Uterus (tissue), 4 donors: ENCODE measurements around the gene ACOT11. TPM values are rescaled to one million over a fixed set of nuclear protein-coding genes. Genes with fewer than 3 reads are reported as not detected.
A peak's percentile ranks its signal among the peaks of the same experiment; 100 is the strongest.

Experiments used
- DNase-seq, 2 donors: peaks; one replicate each; pipeline ENCODE4 v3.0.0-alpha.2; 2019 to 2020
- H3K27ac ChIP-seq, 2 donors: fragments of 200-600 bp; sonication (generic); 1 replicate in 1 of 2; 2 replicates in 1 of 2; pipeline ENCODE4 v1.5.1; 2016 to 2018
- H3K27me3 ChIP-seq, 2 donors: fragments of 200-600 bp; sonication (generic); one replicate each; pipeline ENCODE4 v1.5.1; 2018 to 2019; ENCODE audit warnings: control low read depth in 1 of 2
- H3K36me3 ChIP-seq, 2 donors: fragments of 200-600 bp; sonication (generic); one replicate each; pipeline ENCODE4 v1.5.1; 2019; ENCODE audit warnings: control low read depth in 1 of 2
- H3K4me1 ChIP-seq, 2 donors: fragments of 200-600 bp; sonication (generic); one replicate each; pipeline ENCODE4 v1.5.1; 2018 to 2019; ENCODE audit warnings: control low read depth in 1 of 2
- H3K4me3 ChIP-seq, 2 donors: fragments of 200-600 bp; sonication (generic); 1 replicate in 1 of 2; 2 replicates in 1 of 2; pipeline ENCODE4 v1.5.1; 2018 to 2019; ENCODE audit warnings: mild to moderate bottlenecking in 1 of 2
- H3K9me3 ChIP-seq, 2 donors: fragments of 200-600 bp; sonication (generic); one replicate each; pipeline ENCODE4 v1.5.1; 2019; ENCODE audit warnings: control low read depth in 1 of 2
- CTCF ChIP-seq, 4 experiments: fragments of 200-600 bp in 2 of 4; fragments of 450-650 bp in 2 of 4; sonication (generic) in 2 of 4; IDR thresholded peaks; one replicate each; pipeline ENCODE4 v1.5.1; 2016 to 2019; ENCODE audit warnings: antibody characterized with exemption in 4 of 4, mild to moderate bottlenecking in 2 of 4, moderate library complexity in 1 of 4
- POLR2A ChIP-seq, 2 donors: fragments of 450-650 bp; IDR thresholded peaks; one replicate each; pipeline ENCODE4 v1.6.1; 2016; ENCODE audit warnings: antibody characterized with exemption in 2 of 2, mild to moderate bottlenecking in 1 of 2, moderate library complexity in 1 of 2
- intact Hi-C: fragments of 100-400 bp; cut with DNase I; formaldehyde crosslinking; loops from one replicate; pipeline ENCODE4 v1.15.1; 2023; ENCODE audit warnings: low total_unique reads
- total RNA-seq, 4 donors: library from RNA; depleted of rRNA in 3 of 4; stranded (reverse); fragments of >200 nt in 3 of 4; gene quantifications; one replicate each; pipeline versions ENCODE4 v1.1.0 to v1.2.4, GENCODE V29; 2014 to 2023
- donor health status: DM: yes; HTN: yes; CAD: no.

ACOT11 gene
- total RNA-seq, 4 donors from 2014 or later = 2.4 to 17.1 (median 10.1) TPM

GRCh38 chr1:54575161-54575560, 27.1 kb downstream of the ACOT11 start:
- Histone ChIP-seq H3K27me3 (no peaks in the 10 kb centered on the region), H3K4me1 (no peaks in the 10 kb centered on the region), H3K4me3 (no peak overlapping the region), H3K36me3 (no peaks in the 10 kb centered on the region), H3K9me3 (no peaks in the 10 kb centered on the region), H3K27ac (no peak overlapping the region)
- TF ChIP-seq POLR2A (IDR thresholded peaks at IDR 0.05) (no peak), CTCF (IDR thresholded peaks at IDR 0.05) (no peak)
- DNase-seq = no peak
- intact Hi-C loops = no loop called here

DNA sequence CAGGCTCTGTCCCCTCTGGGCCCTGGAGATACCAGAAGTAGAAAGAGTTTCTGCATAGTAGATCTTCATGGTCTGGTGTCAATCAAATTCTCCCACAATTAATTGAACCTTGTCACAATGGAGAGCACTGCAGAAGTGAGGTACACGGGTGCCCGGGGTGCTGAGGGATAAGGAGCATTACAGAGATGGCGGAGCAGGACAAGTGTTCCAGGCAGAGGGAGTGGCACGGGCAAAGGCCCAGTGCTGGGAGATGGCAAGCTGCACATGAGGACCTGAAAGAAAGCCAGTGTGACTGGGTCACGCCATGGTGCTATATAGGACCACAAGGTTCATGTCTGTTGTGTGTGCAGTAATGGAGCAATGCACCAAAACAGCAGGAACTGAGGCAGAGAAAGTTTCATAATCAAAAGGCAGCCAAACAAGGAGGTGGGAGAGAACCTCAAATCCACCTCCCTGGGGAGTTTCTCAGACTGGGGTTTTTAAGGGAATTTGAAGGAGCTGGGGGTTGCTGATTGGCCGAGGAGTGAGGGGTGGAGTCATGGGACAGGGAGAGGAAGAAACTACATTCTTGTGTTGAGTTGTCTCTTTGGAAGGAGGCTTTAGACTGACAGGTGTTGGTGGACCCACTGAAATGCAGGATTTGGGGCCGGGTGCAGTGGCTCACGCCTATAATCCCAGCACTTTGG, 27.7 kb downstream of the ACOT11 start:
- no peak overlapping the region for H3K27ac ChIP-seq
- H3K27me3 ChIP-seq = no peaks in the 10 kb centered on the region
- intact Hi-C loops = no loop called here
- H3K4me3 ChIP-seq = no peak overlapping the region
- no peaks in the 10 kb centered on the region for H3K36me3 ChIP-seq
- no peak for DNase-seq
- no peaks in the 10 kb centered on the region for H3K9me3 ChIP-seq
- no peak for TF ChIP-seq CTCF (IDR thresholded peaks at IDR 0.05)
- TF ChIP-seq POLR2A (IDR thresholded peaks at IDR 0.05) = no peak
- no peaks in the 10 kb centered on the region for H3K4me1 ChIP-seq

- H3K36me3 ChIP-seq = no peaks in the 10 kb centered on the region
- H3K4me1 ChIP-seq = no peaks in the 10 kb centered on the region
- no peak overlapping the region for H3K27ac ChIP-seq
- no peak for TF ChIP-seq CTCF (IDR thresholded peaks at IDR 0.05)
- TF ChIP-seq POLR2A (IDR thresholded peaks at IDR 0.05) = no peak
- no peaks in the 10 kb centered on the region for H3K27me3 ChIP-seq
- DNase-seq = peak; percentile 30 to 33
- intact Hi-C loops = no loop called here
- H3K9me3 ChIP-seq = no peaks in the 10 kb centered on the region
- H3K4me3 ChIP-seq = no peak overlapping the region
These were observed 29.6 kb downstream of the ACOT11 start for GRCh38 chr1:54577612-54578011.

- Histone ChIP-seq H3K4me1 (no peaks in the 10 kb centered on the region), H3K4me3 (no peak overlapping the region), H3K27ac (peak overlapping the region; percentile 47 to 63), H3K36me3 (no peaks in the 10 kb centered on the region), H3K27me3 (no peaks in the 10 kb centered on the region), H3K9me3 (no peaks in the 10 kb centered on the region)
- DNase-seq = no peak
- intact Hi-C loops = no loop called here
- TF ChIP-seq POLR2A (IDR thresholded peaks at IDR 0.05) (no peak), CTCF (IDR thresholded peaks at IDR 0.05) (no peak)
These were observed 31.3 kb downstream of the ACOT11 start for GRCh38 chr1:54579337-54579781.

DNA sequence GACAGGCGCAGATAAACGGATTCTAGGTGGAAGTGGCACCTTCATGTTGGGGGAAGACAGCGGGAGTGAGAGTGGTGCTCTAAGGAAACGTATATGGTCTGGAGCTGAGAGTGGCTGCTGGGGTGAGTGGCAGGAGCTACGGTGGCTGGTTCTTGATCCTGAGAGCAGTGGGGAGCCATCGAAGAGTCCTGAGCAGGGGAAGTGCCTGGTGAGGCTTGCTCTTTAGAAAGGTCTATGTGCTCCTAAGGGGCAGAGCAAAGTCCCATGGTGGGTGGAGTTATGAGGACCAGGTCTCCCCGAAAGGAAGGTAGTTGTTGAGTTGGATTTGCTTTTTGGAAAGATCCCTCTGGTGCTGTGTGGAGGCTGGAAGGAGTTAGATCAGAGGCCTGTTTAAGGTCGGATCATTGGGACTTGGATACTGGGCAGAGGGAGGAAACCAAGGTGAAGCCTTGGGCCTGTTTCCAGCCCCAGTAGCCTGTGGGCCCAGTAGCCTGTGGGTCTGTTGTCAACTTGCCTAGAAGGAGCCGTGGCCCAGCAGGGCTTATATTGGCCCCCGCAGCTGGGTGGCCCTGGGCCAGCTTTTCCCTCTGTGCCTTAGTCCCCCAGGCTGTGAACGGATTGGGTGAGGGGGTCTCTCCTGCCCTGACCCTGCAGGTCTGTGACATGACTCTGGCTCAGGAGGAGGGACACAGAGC, 33.0 kb downstream of the ACOT11 start:
- Histone ChIP-seq H3K4me3 (no peak overlapping the region), H3K36me3 (no peaks in the 10 kb centered on the region), H3K4me1 (no peaks in the 10 kb centered on the region), H3K27me3 (no peaks in the 10 kb centered on the region), H3K27ac (peak overlapping the region; percentile 71 to 74), H3K9me3 (no peaks in the 10 kb centered on the region)
- no peak for TF ChIP-seq POLR2A (IDR thresholded peaks at IDR 0.05)
- no peak for TF ChIP-seq CTCF (IDR thresholded peaks at IDR 0.05)
- intact Hi-C loops = no loop called here
- DNase-seq = no peak
